Measurements from ENCODE around the gene TMEM131L. TPM values are rescaled to one million over a fixed set of nuclear protein-coding genes. Genes with fewer than 3 reads are reported as not detected.
A peak's percentile ranks its signal among the peaks of the same experiment; 100 is the strongest.

The TMEM131L gene
- total RNA-seq, 1 donor from 2014 or later, result 18.6 TPM

DNA sequence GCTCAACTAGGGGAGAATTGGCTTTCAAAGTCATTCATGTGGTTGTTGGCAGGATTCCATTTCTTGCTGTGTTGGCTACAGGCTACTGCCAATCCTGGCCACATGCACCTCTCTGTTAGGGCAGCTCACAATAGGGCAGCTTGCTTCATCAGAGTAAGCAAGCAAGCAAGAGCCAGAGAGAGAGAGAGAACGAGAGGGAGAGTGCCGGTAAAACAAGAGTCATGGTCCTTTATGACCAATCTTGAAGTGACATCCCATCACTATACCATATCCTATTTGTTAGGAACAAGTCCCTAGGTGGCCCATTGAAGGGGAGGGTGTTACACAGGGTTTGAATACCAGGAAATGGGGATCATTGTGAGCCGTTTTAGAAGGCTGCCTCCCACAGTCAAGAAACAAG lies 185.0 kb downstream of the TMEM131L start:
- no peaks in the 10 kb centered on the region for H4K20me1 ChIP-seq (ENCODE audit: insufficient read depth, low read length)
- no peak overlapping the region for H3K4me3 ChIP-seq (ENCODE audit: insufficient read depth, low read depth, low read length)
- H3K9ac ChIP-seq (ENCODE audit: low read length), result no peak overlapping the region
- Mint-ChIP-seq H3K4me3 (ENCODE audit: unreplicated experiment) (no peak overlapping the region), H3K9me3 (ENCODE audit: unreplicated experiment) (peaks cover 7% of the 10 kb centered on the region), H3K4me1 (ENCODE audit: low read depth, unreplicated experiment) (peaks cover 8% of the 10 kb centered on the region), H3K36me3 (ENCODE audit: low read depth, unreplicated experiment) (peaks cover 1% of the 10 kb centered on the region), H3K27ac (ENCODE audit: unreplicated experiment) (peak overlapping the region; percentile 16), H3K27me3 (ENCODE audit: low read depth, unreplicated experiment) (peaks cover 2% of the 10 kb centered on the region)
- no peaks in the 10 kb centered on the region for H3K79me2 ChIP-seq (ENCODE audit: insufficient read depth, low read length)
- no peaks in the 10 kb centered on the region for H3K9me3 ChIP-seq (ENCODE audit: insufficient read depth, low read depth, low read length)
- H3K27ac ChIP-seq (ENCODE audit: low read depth, low read length), result no peak overlapping the region
- H3K4me2 ChIP-seq (ENCODE audit: low read length), result peak overlapping the region; percentile 7
- no peaks in the 10 kb centered on the region for H3K36me3 ChIP-seq (ENCODE audit: insufficient read depth, low read length)
- TF ChIP-seq, protein P1, sequence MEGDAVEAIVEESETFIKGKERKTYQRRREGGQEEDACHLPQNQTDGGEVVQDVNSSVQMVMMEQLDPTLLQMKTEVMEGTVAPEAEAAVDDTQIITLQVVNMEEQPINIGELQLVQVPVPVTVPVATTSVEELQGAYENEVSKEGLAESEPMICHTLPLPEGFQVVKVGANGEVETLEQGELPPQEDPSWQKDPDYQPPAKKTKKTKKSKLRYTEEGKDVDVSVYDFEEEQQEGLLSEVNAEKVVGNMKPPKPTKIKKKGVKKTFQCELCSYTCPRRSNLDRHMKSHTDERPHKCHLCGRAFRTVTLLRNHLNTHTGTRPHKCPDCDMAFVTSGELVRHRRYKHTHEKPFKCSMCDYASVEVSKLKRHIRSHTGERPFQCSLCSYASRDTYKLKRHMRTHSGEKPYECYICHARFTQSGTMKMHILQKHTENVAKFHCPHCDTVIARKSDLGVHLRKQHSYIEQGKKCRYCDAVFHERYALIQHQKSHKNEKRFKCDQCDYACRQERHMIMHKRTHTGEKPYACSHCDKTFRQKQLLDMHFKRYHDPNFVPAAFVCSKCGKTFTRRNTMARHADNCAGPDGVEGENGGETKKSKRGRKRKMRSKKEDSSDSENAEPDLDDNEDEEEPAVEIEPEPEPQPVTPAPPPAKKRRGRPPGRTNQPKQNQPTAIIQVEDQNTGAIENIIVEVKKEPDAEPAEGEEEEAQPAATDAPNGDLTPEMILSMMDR (IDR thresholded peaks at IDR 0.05; ENCODE audit: insufficient read depth, low read depth, low read length), result no peak
- no peak for TF ChIP-seq EZH2 (IDR thresholded peaks at IDR 0.05; ENCODE audit: insufficient read depth, low read length)
- H2AFZ ChIP-seq (ENCODE audit: low read depth, low read length), result peak overlapping the region; percentile 38
- H3K4me1 ChIP-seq (ENCODE audit: insufficient read depth, low read length), result peaks cover 4% of the 10 kb centered on the region
- no peaks in the 10 kb centered on the region for H3K27me3 ChIP-seq (ENCODE audit: insufficient read depth, low read length)
- FAIRE-seq (no peak), DNase-seq (ENCODE audit: low read depth) (no peak)

DNA sequence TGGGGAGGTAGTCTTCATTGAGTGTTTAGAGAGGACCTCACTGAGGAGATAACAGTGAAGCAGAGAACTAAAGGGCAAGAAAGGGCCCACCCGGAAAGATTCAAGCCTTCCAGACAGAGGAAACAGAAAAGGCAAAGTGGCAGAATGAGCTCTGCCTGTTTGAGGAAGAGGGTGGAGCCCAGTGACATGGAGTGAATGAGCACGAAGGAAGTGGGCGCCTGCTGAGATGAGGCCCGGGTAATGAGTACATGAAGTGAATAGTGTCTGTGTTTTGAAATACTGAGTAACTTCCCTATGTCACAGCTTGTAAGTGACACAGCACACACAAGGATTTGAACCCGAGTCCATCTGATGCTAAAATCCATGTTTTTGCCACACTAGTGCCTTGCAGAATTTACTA lies 185.4 kb downstream of the TMEM131L start:
- H3K27ac ChIP-seq (ENCODE audit: low read depth, low read length), result no peak overlapping the region
- no peak overlapping the region for H3K9ac ChIP-seq (ENCODE audit: low read length)
- Mint-ChIP-seq H3K36me3 (ENCODE audit: low read depth, unreplicated experiment) (peaks cover 1% of the 10 kb centered on the region), H3K4me1 (ENCODE audit: low read depth, unreplicated experiment) (peaks cover 8% of the 10 kb centered on the region), H3K27ac (ENCODE audit: unreplicated experiment) (peak overlapping the region; percentile 16), H3K9me3 (ENCODE audit: unreplicated experiment) (peaks cover 7% of the 10 kb centered on the region), H3K4me3 (ENCODE audit: unreplicated experiment) (no peak overlapping the region), H3K27me3 (ENCODE audit: low read depth, unreplicated experiment) (peaks cover 2% of the 10 kb centered on the region)
- H3K36me3 ChIP-seq (ENCODE audit: insufficient read depth, low read length), result no peaks in the 10 kb centered on the region
- peaks cover 4% of the 10 kb centered on the region for H3K4me1 ChIP-seq (ENCODE audit: insufficient read depth, low read length)
- peak overlapping the region; percentile 38 for H2AFZ ChIP-seq (ENCODE audit: low read depth, low read length)
- no peak for FAIRE-seq
- H3K9me3 ChIP-seq (ENCODE audit: insufficient read depth, low read depth, low read length), result no peaks in the 10 kb centered on the region
- TF ChIP-seq, protein P1 (IDR thresholded peaks at IDR 0.05; ENCODE audit: insufficient read depth, low read depth, low read length), result no peak
- TF ChIP-seq EZH2 (IDR thresholded peaks at IDR 0.05; ENCODE audit: insufficient read depth, low read length), result no peak
- H3K4me3 ChIP-seq (ENCODE audit: insufficient read depth, low read depth, low read length), result no peak overlapping the region
- no peaks in the 10 kb centered on the region for H4K20me1 ChIP-seq (ENCODE audit: insufficient read depth, low read length)
- H3K27me3 ChIP-seq (ENCODE audit: insufficient read depth, low read length), result no peaks in the 10 kb centered on the region
- DNase-seq (ENCODE audit: low read depth), result no peak
- peak overlapping the region; percentile 7 for H3K4me2 ChIP-seq (ENCODE audit: low read length)
- no peaks in the 10 kb centered on the region for H3K79me2 ChIP-seq (ENCODE audit: insufficient read depth, low read length)

DNA sequence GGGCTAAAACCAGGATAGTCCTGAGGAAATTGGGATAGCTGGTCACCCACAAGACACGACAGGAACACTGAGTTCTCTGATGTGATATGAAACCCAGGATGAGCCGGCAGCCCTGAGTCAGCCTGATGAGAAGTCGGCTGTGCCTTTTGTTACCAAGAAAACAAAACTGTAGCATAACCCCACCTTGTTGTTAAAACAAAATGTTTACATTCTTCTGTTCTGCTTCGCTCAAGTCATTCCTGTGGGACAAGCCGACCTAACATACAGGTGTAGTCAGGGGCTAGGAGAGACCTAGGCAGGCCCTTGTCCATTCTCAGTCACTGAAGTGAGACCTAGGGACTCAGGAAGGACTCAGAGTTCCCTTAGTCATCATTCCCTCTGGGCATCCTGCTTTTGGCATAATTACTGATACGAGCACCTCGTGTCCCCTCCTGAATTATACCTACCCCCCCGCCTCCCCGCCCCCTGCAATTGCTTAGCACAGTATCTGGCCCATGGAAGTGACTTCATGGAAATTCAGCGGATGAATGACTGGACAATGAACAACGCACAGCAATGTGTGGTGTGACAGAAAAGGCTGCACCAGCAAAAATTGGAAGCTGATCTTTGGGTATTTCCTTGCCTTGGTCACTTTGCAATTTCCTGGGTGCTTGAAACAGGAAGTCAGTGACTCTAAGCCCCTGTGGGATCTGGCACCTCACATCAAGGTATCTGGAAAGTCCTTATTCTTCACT lies 186.1 kb downstream of the TMEM131L start:
- Histone ChIP-seq H3K4me2 (ENCODE audit: low read length) (peak overlapping the region; percentile 7), H3K4me1 (ENCODE audit: insufficient read depth, low read length) (peaks cover 4% of the 10 kb centered on the region), H2AFZ (ENCODE audit: low read depth, low read length) (peak overlapping the region; percentile 38), H3K27me3 (ENCODE audit: insufficient read depth, low read length) (no peaks in the 10 kb centered on the region), H4K20me1 (ENCODE audit: insufficient read depth, low read length) (no peaks in the 10 kb centered on the region), H3K79me2 (ENCODE audit: insufficient read depth, low read length) (no peaks in the 10 kb centered on the region), H3K27ac (ENCODE audit: low read depth, low read length) (no peak overlapping the region), H3K9ac (ENCODE audit: low read length) (no peak overlapping the region), H3K4me3 (ENCODE audit: insufficient read depth, low read depth, low read length) (no peak overlapping the region), H3K36me3 (ENCODE audit: insufficient read depth, low read length) (no peaks in the 10 kb centered on the region), H3K9me3 (ENCODE audit: insufficient read depth, low read depth, low read length) (no peaks in the 10 kb centered on the region)
- no peak overlapping the region for H3K27ac Mint-ChIP-seq (ENCODE audit: unreplicated experiment)
- FAIRE-seq (no peak), DNase-seq (ENCODE audit: low read depth) (no peak)
- TF ChIP-seq, protein P1 (IDR thresholded peaks at IDR 0.05; ENCODE audit: insufficient read depth, low read depth, low read length), result no peak
- TF ChIP-seq EZH2 (IDR thresholded peaks at IDR 0.05; ENCODE audit: insufficient read depth, low read length), result no peak
- no peaks in the 10 kb centered on the region for H3K27me3 Mint-ChIP-seq (ENCODE audit: low read depth, unreplicated experiment)
- H3K4me1 Mint-ChIP-seq (ENCODE audit: low read depth, unreplicated experiment), result peaks cover 8% of the 10 kb centered on the region
- H3K9me3 Mint-ChIP-seq (ENCODE audit: unreplicated experiment), result peaks cover 7% of the 10 kb centered on the region
- peaks cover 1% of the 10 kb centered on the region for H3K36me3 Mint-ChIP-seq (ENCODE audit: low read depth, unreplicated experiment)
- no peak overlapping the region for H3K4me3 Mint-ChIP-seq (ENCODE audit: unreplicated experiment)

Data from astrocyte (in vitro differentiated cells and primary cell).